Measurements from ENCODE around the gene UQCR11.

Gene UQCR11

DNA sequence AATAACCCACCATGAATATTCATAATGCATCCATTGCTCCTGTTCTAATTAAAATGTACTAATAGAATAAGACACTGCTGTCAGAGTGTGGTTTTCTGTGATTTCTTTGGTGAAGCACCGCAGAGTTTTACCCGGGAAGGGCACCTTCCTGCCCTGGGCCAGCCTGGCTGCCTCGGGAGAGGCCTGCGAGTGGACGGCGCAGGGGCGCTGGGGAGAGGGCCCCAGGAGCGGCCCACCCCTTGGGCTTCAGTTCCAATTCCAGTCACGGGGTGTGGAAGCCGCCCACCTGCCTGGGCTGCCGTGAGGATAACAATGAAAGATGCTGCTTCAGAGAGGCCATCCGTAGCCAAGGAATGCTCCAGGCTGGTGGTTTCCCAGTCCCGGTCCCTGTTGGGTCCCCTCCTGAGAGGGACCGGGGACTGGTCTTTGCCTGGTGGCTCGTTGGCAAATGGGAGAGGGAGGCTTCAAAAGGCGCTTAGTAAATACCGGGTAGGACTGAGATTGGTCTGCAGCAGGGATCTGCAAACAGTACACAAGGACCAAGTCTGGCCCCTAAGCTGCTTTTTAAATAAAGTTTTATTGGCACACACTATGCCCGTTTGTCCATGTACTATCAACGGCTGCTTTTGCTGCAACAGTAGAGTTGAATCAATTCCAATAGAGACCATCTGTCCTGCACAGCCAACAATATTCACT is 29.1 kb upstream of the UQCR11 start:
- DNase-seq = peak; percentile 27

DNA sequence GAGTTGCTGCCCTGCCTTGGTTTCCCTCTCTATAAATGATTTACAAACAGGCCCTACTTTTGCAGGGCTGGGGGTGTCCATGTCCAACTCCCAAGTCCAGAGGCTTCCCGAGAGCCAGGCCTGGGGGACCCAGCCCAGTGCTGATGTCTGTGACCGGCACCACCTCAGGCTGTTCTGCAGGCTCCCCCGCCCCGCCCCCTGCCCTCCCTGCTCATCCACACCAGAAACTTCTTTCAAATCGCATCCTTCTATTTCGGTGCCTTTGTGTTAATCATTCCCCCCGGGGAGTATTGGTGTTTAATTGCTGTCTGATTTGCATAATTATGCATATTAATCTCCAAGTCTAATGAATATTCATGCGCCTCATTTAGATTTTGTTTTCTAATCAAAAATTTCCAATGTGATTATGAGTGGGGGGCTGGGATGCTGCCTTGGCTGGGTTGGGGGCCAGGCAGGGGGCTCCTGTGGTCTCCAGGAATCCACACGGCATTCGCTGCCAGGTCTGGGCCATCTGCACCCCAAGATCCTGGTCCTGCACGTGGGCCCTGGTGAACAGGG is 28.1 kb upstream of the UQCR11 start:
- no peak for DNase-seq

- peak; percentile 94 for DNase-seq
Observed at GRCh38 chr19:1632462-1633268, 27.4 kb upstream of the UQCR11 start.

DNA sequence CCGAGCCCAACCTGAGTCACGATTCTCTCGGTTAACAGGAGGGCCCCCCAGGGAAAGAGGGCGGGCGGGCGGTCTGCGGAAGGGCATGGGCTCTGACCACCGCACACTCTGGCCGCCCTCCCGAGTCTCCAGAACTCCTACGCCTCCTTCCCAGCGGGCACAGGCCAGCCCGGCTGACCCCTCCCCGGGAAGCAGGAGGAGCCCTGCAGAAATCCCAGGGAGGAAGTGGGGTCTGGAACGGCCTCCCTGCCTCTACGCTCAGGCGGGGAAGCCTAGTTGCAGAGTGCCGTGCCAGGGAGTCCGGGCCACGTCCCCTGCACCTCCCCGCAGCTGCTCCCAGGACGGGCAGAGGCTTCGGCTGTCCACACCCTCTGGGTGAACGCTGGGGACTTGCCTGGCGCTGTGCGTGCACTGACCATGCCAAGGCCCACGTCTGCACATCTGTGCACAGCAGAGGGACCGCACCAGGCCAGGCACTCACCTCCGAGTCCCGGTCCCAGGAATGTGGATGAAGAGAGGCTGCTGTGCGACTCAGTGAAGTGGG is 26.4 kb upstream of the UQCR11 start:
- no peak for DNase-seq

DNA sequence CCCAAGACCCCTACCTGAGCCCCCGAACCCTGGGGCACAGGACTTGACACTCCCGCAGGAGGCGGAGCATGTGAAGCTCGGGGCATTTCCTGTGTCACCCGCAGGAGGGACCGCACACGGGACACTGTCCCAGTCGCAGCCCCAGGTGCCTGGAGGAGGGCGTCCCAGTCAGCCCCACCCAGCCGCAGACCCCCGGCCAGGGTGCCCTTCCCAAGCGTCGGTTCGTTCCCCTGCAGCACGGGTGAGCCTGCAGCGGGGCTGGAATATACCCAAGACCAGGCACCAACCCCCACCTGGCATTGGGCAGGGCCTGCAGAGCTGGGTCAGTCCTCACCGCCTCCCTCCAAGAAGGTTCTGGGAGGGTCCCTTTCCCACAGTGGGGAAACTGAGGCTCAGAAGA is 25.5 kb upstream of the UQCR11 start:
- DNase-seq = no peak

GRCh38 chr19:1630012-1630411 is 24.8 kb upstream of the UQCR11 start:
- no peak for DNase-seq

DNA sequence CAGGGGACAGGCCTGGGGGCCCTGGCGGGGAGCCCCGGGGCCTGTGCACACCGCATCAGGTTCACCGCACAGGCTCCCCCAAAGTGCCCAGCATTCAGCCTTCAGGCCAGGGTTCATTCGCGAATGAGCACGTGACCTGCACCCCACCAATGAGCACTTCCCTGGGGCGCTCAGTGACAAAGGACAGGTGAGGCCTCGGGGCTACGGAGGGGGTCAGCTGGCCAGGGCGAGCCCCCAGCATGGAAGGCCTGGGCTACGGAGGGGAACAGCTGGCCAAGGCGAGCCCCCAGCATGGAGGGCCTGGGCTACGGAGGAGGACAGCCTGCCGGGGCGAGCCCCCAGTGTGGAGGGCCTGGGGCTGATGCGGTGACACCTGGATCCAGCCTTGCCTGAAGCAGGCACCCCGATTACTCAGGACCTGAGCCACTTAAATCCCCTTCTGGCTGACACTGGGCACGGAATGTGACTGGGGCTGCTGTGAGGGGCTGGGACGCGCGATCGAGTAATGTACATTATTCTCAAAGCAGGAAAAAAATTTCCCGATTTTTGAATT is 24.1 kb upstream of the UQCR11 start:
- no peak for DNase-seq

GRCh38 chr19:1627194-1627593 is 21.9 kb upstream of the UQCR11 start:
- no peak for DNase-seq

GRCh38 chr19:1626417-1627010 is 21.3 kb upstream of the UQCR11 start:
- DNase-seq = no peak

- peak; percentile 73 for DNase-seq
Observed at GRCh38 chr19:1624458-1624857, 19.2 kb upstream of the UQCR11 start.

GRCh38 chr19:1622541-1622940 is 17.3 kb upstream of the UQCR11 start:
- no peak for DNase-seq

DNA sequence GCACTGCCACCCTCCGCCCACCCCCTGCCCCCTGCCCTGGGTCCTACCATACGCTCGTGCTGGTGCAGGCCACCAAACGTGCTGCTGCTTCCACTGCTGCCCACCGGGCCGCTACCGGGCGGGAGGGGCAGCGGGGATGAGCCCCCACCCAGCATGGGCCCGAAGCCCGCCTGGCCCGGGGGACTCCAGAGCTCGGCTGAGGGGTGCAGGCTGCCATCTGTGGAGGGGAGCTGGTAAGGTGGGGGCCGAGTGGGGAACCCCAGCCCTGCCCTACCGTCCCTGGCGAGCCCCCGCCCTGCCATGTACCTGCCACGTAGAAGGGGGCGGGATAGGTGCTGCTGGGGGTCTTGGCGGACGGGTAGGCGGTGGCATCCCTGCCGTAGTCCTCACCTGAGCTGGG is 16.7 kb upstream of the UQCR11 start:
- no peak for DNase-seq

GRCh38 chr19:1621574-1621973 is 16.3 kb upstream of the UQCR11 start:
- no peak for DNase-seq

DNA sequence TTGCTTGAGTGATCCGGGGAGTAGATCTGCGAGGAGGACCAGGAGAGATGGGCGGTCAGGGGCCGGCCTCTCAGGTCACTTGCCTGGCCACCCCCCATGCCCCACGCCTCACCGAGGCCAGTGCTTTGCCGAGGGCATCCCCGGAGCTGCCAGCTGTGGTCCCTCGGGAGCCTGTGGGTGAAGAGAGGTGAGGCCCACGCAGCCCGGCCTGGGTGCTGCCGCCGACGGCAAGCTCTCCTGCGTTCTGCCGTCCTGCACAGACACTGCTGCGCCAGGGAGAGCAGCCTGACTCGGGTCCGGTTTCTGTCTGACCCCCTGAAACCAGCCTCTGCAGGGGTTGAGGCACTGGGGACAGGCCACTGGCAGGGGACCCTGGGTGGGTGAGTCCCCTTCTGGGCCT is 15.8 kb upstream of the UQCR11 start:
- DNase-seq = no peak

GRCh38 chr19:1620502-1620901 is 15.2 kb upstream of the UQCR11 start:
- DNase-seq = no peak

DNA sequence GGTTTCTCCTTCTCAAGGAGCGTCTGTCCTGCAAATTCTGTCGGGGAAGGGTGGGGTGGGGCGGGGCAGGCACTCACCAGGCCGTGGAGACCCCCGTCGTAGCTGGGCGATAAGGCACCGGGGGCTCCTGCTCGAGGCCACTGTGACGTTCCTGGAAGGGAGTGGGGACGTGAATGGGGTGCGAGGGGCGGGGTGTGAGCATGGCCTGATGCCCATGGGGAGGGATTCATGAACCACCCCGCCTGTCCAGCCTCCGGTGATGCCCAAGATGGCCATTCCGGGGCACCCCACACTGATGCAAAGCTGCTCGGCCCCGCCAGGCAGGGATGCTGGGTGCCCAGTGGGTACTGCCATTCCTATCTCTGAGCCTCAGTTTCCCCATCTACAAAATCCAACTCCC is 14.4 kb upstream of the UQCR11 start:
- DNase-seq = no peak

DNA sequence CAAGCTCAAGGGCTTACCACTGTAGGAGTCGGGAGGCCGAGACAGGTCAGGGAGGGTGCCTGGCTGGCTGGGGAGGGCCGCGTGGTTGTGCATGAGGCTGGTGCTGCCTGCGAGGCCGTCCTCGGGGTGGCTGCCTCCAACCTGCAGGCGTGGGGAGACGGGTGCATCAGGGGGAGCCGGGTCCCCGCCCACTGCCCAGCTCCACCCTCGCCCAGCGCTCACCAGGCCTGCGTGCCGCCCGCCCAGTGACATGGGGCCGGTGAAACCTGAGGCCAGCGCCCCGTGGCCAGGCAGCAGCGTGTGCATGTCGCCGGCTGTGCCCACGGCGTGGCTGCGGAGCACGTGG is 13.8 kb upstream of the UQCR11 start:
- no peak for DNase-seq

GRCh38 chr19:1618157-1619093 is 13.2 kb upstream of the UQCR11 start:
- peak; percentile 59 for DNase-seq

DNA sequence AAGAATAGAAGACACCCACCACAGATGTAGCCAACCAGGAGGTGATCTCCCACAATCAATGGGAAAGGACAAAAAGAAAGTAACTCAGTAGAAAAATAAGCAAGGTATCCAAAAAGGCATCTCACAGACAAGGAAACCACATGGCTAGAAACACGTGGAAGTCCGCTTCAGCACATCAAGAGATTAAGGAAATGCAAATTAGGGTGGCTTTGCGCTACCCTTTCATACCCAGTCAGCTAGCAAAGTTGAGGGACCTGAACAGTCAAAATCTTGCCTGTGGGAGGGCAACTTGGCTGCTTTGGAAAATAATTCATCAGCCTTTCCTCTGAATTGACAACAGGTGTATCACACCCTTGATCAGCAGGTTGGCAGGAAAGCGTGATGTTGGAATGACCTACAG is 11.6 kb upstream of the UQCR11 start:
- no peak for DNase-seq

GRCh38 chr19:1616396-1616795 is 11.1 kb upstream of the UQCR11 start:
- DNase-seq = no peak

DNA sequence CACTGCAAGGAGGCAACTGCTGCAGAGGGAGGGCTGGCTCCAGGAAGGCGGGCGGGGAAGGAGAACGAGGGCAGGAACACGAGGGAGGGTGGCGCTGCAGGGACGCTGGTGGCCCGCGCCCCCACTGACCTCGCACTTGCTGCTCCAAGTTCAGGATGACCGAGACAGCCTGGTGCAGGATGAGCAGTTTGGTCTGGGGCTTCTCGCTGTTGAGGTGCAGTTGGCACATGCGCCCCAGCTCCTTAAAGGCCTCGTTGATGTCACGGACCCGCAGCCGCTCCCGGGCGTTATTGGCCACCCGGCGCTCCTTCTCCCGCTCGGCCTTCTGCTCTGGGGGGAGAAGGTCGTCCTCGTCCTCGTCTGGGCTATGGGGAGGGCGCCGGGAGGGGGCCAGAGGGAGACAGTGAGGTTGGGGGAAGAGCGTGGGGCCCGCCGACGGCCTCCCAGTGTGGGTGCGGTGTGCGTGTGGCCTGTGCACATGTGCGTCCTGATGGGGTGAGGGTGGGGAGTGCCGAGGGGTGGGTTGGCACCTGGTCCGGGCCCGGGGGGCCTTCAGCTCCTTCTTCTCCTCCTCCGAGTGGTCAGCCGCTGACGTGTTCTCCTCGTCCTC is 10.0 kb upstream of the UQCR11 start:
- DNase-seq = no peak
